ENCODE results near the gene ARID3A.
A peak's percentile ranks its signal among the peaks of the same experiment; 100 is the strongest.
"Not testable (repeated sequence)": the region's sequence is repeated elsewhere in the genome, so short reads cannot be mapped to it uniquely, and the experiment has no call there.

ARID3A gene

GRCh38 chr19:925526-926322 is at the start of gene ARID3A:
Gene ARID3A (plus strand): TSS chr19:926035. CDS start chr19:929529, 3,494 bp downstream.
- peak; percentile 55 for DNase-seq

GRCh38 chr19:876089-876488 is 49.7 kb upstream of the ARID3A start:
- no peak for DNase-seq

- no peak for DNase-seq
Observed at GRCh38 chr19:876780-877314, 49.0 kb upstream of the ARID3A start.

- DNase-seq = not testable (repeated sequence)
Observed at GRCh38 chr19:877992-878660, 47.7 kb upstream of the ARID3A start.

GRCh38 chr19:878751-879561 is 46.9 kb upstream of the ARID3A start:
- DNase-seq = not testable (repeated sequence)

GRCh38 chr19:879711-880438 is 46.0 kb upstream of the ARID3A start:
- no peak for DNase-seq

- DNase-seq = no peak
Observed at GRCh38 chr19:881385-882071, 44.3 kb upstream of the ARID3A start.

- DNase-seq = no peak
Observed at GRCh38 chr19:882871-883497, 42.9 kb upstream of the ARID3A start.

GRCh38 chr19:883661-884211 is 42.1 kb upstream of the ARID3A start:
- no peak for DNase-seq

- DNase-seq = no peak
Observed at GRCh38 chr19:884420-885211, 41.2 kb upstream of the ARID3A start.

- DNase-seq = no peak
Observed at GRCh38 chr19:885536-886224, 40.2 kb upstream of the ARID3A start.

GRCh38 chr19:887072-887471 is 38.8 kb upstream of the ARID3A start:
- DNase-seq = no peak

GRCh38 chr19:887599-887998 is 38.2 kb upstream of the ARID3A start:
- no peak for DNase-seq

- no peak for DNase-seq
Observed at GRCh38 chr19:888581-889385, 37.1 kb upstream of the ARID3A start.

GRCh38 chr19:889662-890295 is 36.1 kb upstream of the ARID3A start:
- no peak for DNase-seq

- no peak for DNase-seq
Observed at GRCh38 chr19:890831-891230, 35.0 kb upstream of the ARID3A start.

- DNase-seq = not testable (repeated sequence)
Observed at GRCh38 chr19:891421-892200, 34.2 kb upstream of the ARID3A start.
